K562 (cell line): ENCODE measurements around the gene GALNS. TPM values are rescaled to one million over a fixed set of nuclear protein-coding genes. Genes with fewer than 3 reads are reported as not detected.
A peak's percentile ranks its signal among the peaks of the same experiment; 100 is the strongest.

Experiments used
- BRCA1 ChIP-seq, 2 experiments: fragments of 450-650 bp in 1 of 2; sonication (generic) in 1 of 2; formaldehyde crosslinking in 1 of 2; IDR thresholded peaks; 2 replicates each; pipeline versions ENCODE4 v1.5.0 to v1.6.1; 2017 to 2020; ENCODE audit warnings: mild to moderate bottlenecking in 1 of 2, missing genetic modification reagents in 1 of 2
- CBX2 ChIP-seq: fragments of 200-600 bp; sonication (generic); IDR thresholded peaks from one replicate; pipeline ENCODE4 v1.6.1; 2012; ENCODE audit warnings: mild to moderate bottlenecking, low read length, inconsistent platforms; ENCODE audit not compliant: insufficient read depth, poor library complexity, severe bottlenecking
- CREB3L1 ChIP-seq: fragments of 450-650 bp; IDR thresholded peaks from 2 replicates; pipeline ENCODE4 v1.6.1; 2014; ENCODE audit warnings: low read depth, mild to moderate bottlenecking, moderate library complexity, borderline replicate concordance
- DNMT1 ChIP-seq: fragments of 450-650 bp; IDR thresholded peaks from 2 replicates; pipeline ENCODE4 v1.6.1; 2016; ENCODE audit warnings: antibody characterized with exemption, mild to moderate bottlenecking
- EGR1 ChIP-seq: fragments of 450-650 bp; conservative IDR thresholded peaks from 2 replicates; pipeline ENCODE4 v1.6.1; 2017; ENCODE audit warnings: mild to moderate bottlenecking
- GTF2A2 ChIP-seq: IDR thresholded peaks from 2 replicates; pipeline ENCODE4 v1.6.1; 2016; ENCODE audit warnings: mild to moderate bottlenecking, missing genetic modification characterization, missing compliant biosample characterization
- ID3 ChIP-seq, 2 experiments: fragments of 250-450 bp in 1 of 2; fragments of 450-650 bp in 1 of 2; sonication (Bioruptor Pico) in 1 of 2; IDR thresholded peaks; 2 replicates each; pipeline versions ENCODE4 v1.6.1 to v1.8.0; 2016 to 2021; ENCODE audit warnings: mild to moderate bottlenecking in 2 of 2, moderate library complexity in 2 of 2, missing compliant biosample characterization in 1 of 2, missing genetic modification characterization in 1 of 2
- KAT7 ChIP-seq: sonication (generic); formaldehyde crosslinking; IDR thresholded peaks from 2 replicates; pipeline ENCODE4 v1.8.0; 2022; ENCODE audit warnings: missing genetic modification reagents, mild to moderate bottlenecking, borderline replicate concordance
- MAX ChIP-seq: sonication (generic); formaldehyde crosslinking; IDR thresholded peaks from 2 replicates; pipeline ENCODE4 v1.9.0; 2022; ENCODE audit warnings: mild to moderate bottlenecking, missing genetic modification reagents
- MECOM ChIP-seq: fragments of 250-450 bp; sonication (Bioruptor Pico); IDR thresholded peaks from 2 replicates; pipeline ENCODE4 v1.8.0; 2022; ENCODE audit warnings: inconsistent platforms
- NR2C1 ChIP-seq, 2 experiments: fragments of 450-650 bp; IDR thresholded peaks; 2 replicates each; pipeline ENCODE4 v1.6.1; 2017; ENCODE audit warnings: mild to moderate bottlenecking in 2 of 2, antibody characterized with exemption in 1 of 2, inconsistent platforms in 1 of 2, missing compliant biosample characterization in 1 of 2, missing genetic modification characterization in 1 of 2
- NR2C2 ChIP-seq, 2 experiments: fragments of 200-800 bp in 1 of 2; sonication (Bioruptor generic) in 1 of 2; sonication (generic) in 1 of 2; formaldehyde crosslinking in 1 of 2; IDR thresholded peaks; 2 replicates each; pipeline versions ENCODE4 v1.6.1 to v1.8.0; 2016 to 2022; ENCODE audit warnings: mild to moderate bottlenecking in 1 of 2, missing compliant biosample characterization in 1 of 2, missing genetic modification characterization in 1 of 2, missing genetic modification reagents in 1 of 2
- POLR2G ChIP-seq: fragments of 200-400 bp; formaldehyde crosslinking; IDR thresholded peaks from 2 replicates; pipeline ENCODE4 v1.6.1; 2017; ENCODE audit warnings: low read depth, mild to moderate bottlenecking, antibody characterized with exemption, low read length, moderate library complexity
- SMARCE1 ChIP-seq: fragments of 450-650 bp; IDR thresholded peaks from 2 replicates; pipeline ENCODE4 v1.7.1; 2016; ENCODE audit warnings: mild to moderate bottlenecking
- SNRNP70 ChIP-seq: fragments of 200-400 bp; formaldehyde crosslinking; optimal IDR thresholded peaks from 2 replicates; pipeline ENCODE3; 2017; ENCODE audit warnings: low read depth, low read length
- TCF7 ChIP-seq: sonication (generic); IDR thresholded peaks from 2 replicates; pipeline ENCODE4 v1.6.1; 2016; ENCODE audit warnings: antibody characterized with exemption, borderline replicate concordance
- TEAD4 ChIP-seq, 2 experiments: sonication (generic) in 1 of 2; formaldehyde crosslinking in 1 of 2; IDR thresholded peaks; 2 replicates each; pipeline versions ENCODE4 v1.6.1 to v1.8.0; 2012 to 2022; ENCODE audit warnings: borderline replicate concordance in 1 of 2, inconsistent platforms in 1 of 2, low read length in 1 of 2, mild to moderate bottlenecking in 1 of 2, missing genetic modification reagents in 1 of 2
- TRIM25 ChIP-seq: fragments of 450-650 bp; IDR thresholded peaks from 2 replicates; pipeline ENCODE4 v1.7.0; 2016; ENCODE audit warnings: borderline replicate concordance
- ZNF143 ChIP-seq: sonication (generic); formaldehyde crosslinking; IDR thresholded peaks from 2 replicates; pipeline ENCODE4 v1.9.0; 2022; ENCODE audit warnings: mild to moderate bottlenecking, missing genetic modification reagents
- ZNF224 ChIP-seq: sonication (generic); formaldehyde crosslinking; IDR thresholded peaks from 2 replicates; pipeline ENCODE4 v1.8.0; 2022; ENCODE audit warnings: mild to moderate bottlenecking, missing genetic modification reagents
- ZNF766 ChIP-seq: fragments of 200-800 bp; sonication (Bioruptor generic); conservative IDR thresholded peaks from 2 replicates; pipeline ENCODE4 v1.6.1; 2016; ENCODE audit warnings: missing genetic modification characterization, missing compliant biosample characterization
- polyA plus RNA-seq, 8 experiments: library from polyadenylated mRNA; depleted of rRNA in 4 of 8; stranded (reverse) in 5 of 8; unstranded in 3 of 8; fragments of >200 nt; fragmentation: Nextera tagmentation in 2 of 8; fragmentation: Illumina TruSeq in 1 of 8; extraction: Ambion mirVana in 2 of 8; extraction: Trizol in 1 of 8; gene quantifications; 2 replicates each; pipeline versions ENCODE4 v1.2.1 to v1.2.3, GENCODE V29; 2011 to 2014; ENCODE audit warnings: inconsistent platforms in 1 of 8, missing spikeins in 1 of 8
- total RNA-seq, 7 experiments: library from RNA; depleted of rRNA in 6 of 7; stranded (reverse); fragments of >200 nt in 6 of 7; fragmentation: Illumina TruSeq in 2 of 7; extraction: Trizol in 2 of 7; gene quantifications; 2 replicates each; pipeline versions ENCODE4 v1.2.1 to v1.2.3, GENCODE V29; 2011 to 2021; ENCODE audit warnings: low replicate concordance in 1 of 7

GALNS gene
- total and polyA plus RNA-seq, 9 of the 15 experiments (the other 6 are each of a cell fraction or from before 2014, with no cell fraction given) = 0.38 to 13.2 (median 4.3) TPM

- TF ChIP-seq TEAD4 (IDR thresholded peaks at IDR 0.05; ENCODE audit: low read length) (no peak), TEAD4 (CRISPR knock-in tag; IDR thresholded peaks at IDR 0.05; ENCODE audit: borderline replicate concordance) (no peak), DNMT1 (no peak), TCF7 (no peak), MAX (CRISPR knock-in tag) (peak; percentile 54; the same call in 1 of the 2 replicates), CREB3L1 (no peak), NR2C1 (IDR thresholded peaks at IDR 0.05) (peak; percentile 71; the same call in 1 of the 2 replicates), NR2C1 (tag; IDR thresholded peaks at IDR 0.05) (0 out of 2 replicates have a peak, but pooled peaks have one; percentile 30), MECOM (CRISPR knock-in tag) (peak; percentile 17; the same call in 1 of the 2 replicates), GTF2A2 (no peak), NR2C2 (CRISPR knock-in tag; IDR thresholded peaks at IDR 0.05) (no peak), NR2C2 (tag; IDR thresholded peaks at IDR 0.05) (peak; percentile 77), BRCA1 (IDR thresholded peaks at IDR 0.05) (no peak), BRCA1 (CRISPR knock-in tag; IDR thresholded peaks at IDR 0.05) (no peak), POLR2G (no peak), ZNF766 (CRISPR knock-in tag) (0 out of 2 replicates have a peak, but pooled peaks have one; percentile 30), KAT7 (CRISPR knock-in tag) (0 out of 2 replicates have a peak, but pooled peaks have one; percentile 35), ZNF143 (0 out of 2 replicates have a peak, but pooled peaks have one; percentile 37), ID3 (CRISPR knock-in tag; IDR thresholded peaks at IDR 0.05) (no peak), ID3 (tag; IDR thresholded peaks at IDR 0.05) (no peak), CBX2 (no peak), ZNF224 (CRISPR knock-in tag) (no peak), EGR1 (peak; percentile 45; the same call in 1 of the 2 replicates), SMARCE1 (no peak; the same call in 1 of the 2 replicates), TRIM25 (no peak), SNRNP70 (no peak)
These were observed 76.3 kb downstream of the GALNS start (continued) for GRCh38 chr16:88780142-88781062.
